Ishikawa (cell line): ENCODE data around the gene EHD1.

Source experiments
- CEBPB ChIP-seq: IDR thresholded peaks from 2 replicates; pipeline ENCODE4 v1.6.1; 2012
- CREB1 ChIP-seq: IDR thresholded peaks from 2 replicates; pipeline ENCODE4 v1.6.1; 2012; ENCODE audit warnings: low read depth
- EGR1 ChIP-seq: IDR thresholded peaks from 2 replicates; pipeline ENCODE4 v1.6.1; 2012
- EP300 ChIP-seq: IDR thresholded peaks from 2 replicates; pipeline ENCODE4 v1.6.1; 2012; ENCODE audit warnings: borderline replicate concordance
- FOXM1 ChIP-seq: IDR thresholded peaks from 2 replicates; pipeline ENCODE4 v1.6.1; 2012; ENCODE audit warnings: low read depth, borderline replicate concordance
- NFIC ChIP-seq: IDR thresholded peaks from 2 replicates; pipeline ENCODE4 v1.6.1; 2012
- RAD21 ChIP-seq: IDR thresholded peaks from 2 replicates; pipeline ENCODE4 v1.6.1; 2012; ENCODE audit warnings: low read depth
- TAF1 ChIP-seq: IDR thresholded peaks from 2 replicates; pipeline ENCODE4 v1.6.1; 2012; ENCODE audit warnings: low read depth, mild to moderate bottlenecking
- TCF12 ChIP-seq: IDR thresholded peaks from 2 replicates; pipeline ENCODE4 v1.6.1; 2012; ENCODE audit warnings: low read depth
- TEAD4 ChIP-seq: IDR thresholded peaks from 2 replicates; pipeline ENCODE4 v1.6.1; 2012
- YY1 ChIP-seq: IDR thresholded peaks from 2 replicates; pipeline ENCODE4 v1.6.1; 2012; ENCODE audit warnings: low read depth
- ZBTB7A ChIP-seq: IDR thresholded peaks from 2 replicates; pipeline ENCODE4 v1.6.1; 2012; ENCODE audit warnings: low read depth
- TF ChIP-seq, protein P1 (sequence below): IDR thresholded peaks from 2 replicates; pipeline ENCODE4 v1.6.1; 2012
- TF ChIP-seq, protein P2 (sequence below): IDR thresholded peaks from 2 replicates; pipeline ENCODE4 v1.6.1; 2012; ENCODE audit warnings: low read depth, mild to moderate bottlenecking
- TF ChIP-seq, protein P3 (sequence below): IDR thresholded peaks from 2 replicates; pipeline ENCODE4 v1.6.1; 2012

The EHD1 gene

DNA sequence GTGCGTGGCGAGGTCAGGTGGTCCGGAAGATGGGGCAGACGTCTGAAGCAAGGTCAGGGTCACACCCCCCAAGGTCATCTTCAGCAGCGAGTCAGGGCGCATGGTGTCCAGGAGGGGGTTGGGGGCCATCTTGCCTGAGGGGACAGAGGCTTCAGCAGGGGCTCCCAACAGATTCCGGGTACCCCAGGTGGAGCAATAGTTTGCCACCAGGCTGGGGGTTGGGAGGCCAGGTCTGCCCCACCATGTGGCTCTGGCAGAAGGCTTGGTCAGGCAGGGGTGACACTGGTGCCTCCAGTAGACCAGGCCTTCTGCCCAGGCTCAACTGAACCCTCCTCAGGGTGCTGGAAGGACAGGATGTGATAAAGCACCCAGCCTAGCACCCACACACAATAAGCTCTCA is 32.7 kb upstream of the EHD1 start:
- TF ChIP-seq, protein P1, sequence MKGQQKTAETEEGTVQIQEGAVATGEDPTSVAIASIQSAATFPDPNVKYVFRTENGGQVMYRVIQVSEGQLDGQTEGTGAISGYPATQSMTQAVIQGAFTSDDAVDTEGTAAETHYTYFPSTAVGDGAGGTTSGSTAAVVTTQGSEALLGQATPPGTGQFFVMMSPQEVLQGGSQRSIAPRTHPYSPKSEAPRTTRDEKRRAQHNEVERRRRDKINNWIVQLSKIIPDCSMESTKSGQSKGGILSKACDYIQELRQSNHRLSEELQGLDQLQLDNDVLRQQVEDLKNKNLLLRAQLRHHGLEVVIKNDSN, result no peak

DNA sequence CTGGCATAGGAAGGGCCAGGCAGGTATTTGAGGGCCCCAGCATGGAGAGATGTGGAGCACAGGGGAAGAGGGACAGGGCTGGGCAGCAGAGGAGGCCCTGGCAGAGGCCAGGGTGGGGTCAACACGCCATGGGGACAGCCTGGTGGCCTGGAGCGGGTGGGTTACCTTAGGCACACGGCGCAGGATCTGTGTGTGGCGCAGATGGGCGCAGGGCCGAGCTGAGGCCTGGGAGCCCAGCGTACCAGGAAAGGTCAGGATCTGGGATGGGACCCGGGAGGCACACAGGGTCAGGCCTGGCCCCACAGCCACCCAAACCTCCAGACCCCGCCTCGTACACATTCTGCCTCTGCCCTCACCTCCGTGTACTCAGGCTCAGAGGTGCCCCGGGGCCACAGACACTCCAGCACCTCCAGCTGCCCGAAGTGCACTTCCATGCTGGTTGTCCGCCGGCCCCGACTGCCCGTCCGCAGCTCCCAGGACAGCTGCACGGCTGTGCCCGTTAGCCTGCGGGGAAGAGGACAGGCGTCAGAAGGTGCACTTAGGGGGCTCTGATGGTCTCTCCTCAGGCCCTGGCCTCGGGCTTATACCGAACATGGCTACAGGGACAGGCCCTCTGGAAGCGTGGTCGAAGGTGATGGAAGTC is 32.2 kb upstream of the EHD1 start:
- TF ChIP-seq TCF12, result no peak
- TF ChIP-seq, protein P2, sequence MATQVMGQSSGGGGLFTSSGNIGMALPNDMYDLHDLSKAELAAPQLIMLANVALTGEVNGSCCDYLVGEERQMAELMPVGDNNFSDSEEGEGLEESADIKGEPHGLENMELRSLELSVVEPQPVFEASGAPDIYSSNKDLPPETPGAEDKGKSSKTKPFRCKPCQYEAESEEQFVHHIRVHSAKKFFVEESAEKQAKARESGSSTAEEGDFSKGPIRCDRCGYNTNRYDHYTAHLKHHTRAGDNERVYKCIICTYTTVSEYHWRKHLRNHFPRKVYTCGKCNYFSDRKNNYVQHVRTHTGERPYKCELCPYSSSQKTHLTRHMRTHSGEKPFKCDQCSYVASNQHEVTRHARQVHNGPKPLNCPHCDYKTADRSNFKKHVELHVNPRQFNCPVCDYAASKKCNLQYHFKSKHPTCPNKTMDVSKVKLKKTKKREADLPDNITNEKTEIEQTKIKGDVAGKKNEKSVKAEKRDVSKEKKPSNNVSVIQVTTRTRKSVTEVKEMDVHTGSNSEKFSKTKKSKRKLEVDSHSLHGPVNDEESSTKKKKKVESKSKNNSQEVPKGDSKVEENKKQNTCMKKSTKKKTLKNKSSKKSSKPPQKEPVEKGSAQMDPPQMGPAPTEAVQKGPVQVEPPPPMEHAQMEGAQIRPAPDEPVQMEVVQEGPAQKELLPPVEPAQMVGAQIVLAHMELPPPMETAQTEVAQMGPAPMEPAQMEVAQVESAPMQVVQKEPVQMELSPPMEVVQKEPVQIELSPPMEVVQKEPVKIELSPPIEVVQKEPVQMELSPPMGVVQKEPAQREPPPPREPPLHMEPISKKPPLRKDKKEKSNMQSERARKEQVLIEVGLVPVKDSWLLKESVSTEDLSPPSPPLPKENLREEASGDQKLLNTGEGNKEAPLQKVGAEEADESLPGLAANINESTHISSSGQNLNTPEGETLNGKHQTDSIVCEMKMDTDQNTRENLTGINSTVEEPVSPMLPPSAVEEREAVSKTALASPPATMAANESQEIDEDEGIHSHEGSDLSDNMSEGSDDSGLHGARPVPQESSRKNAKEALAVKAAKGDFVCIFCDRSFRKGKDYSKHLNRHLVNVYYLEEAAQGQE, result no peak
- TF ChIP-seq ZBTB7A, result no peak
- no peak for TF ChIP-seq NFIC
- TF ChIP-seq TAF1, result no peak
- TF ChIP-seq, protein P1, result no peak
- no peak for TF ChIP-seq CREB1
- TF ChIP-seq, protein P3, sequence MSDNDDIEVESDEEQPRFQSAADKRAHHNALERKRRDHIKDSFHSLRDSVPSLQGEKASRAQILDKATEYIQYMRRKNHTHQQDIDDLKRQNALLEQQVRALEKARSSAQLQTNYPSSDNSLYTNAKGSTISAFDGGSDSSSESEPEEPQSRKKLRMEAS, result no peak
- no peak for TF ChIP-seq EGR1
- TF ChIP-seq RAD21, result no peak
- TF ChIP-seq CEBPB, result no peak
- no peak for TF ChIP-seq FOXM1
- no peak for TF ChIP-seq EP300
- no peak for TF ChIP-seq TEAD4
- no peak for TF ChIP-seq YY1

DNA sequence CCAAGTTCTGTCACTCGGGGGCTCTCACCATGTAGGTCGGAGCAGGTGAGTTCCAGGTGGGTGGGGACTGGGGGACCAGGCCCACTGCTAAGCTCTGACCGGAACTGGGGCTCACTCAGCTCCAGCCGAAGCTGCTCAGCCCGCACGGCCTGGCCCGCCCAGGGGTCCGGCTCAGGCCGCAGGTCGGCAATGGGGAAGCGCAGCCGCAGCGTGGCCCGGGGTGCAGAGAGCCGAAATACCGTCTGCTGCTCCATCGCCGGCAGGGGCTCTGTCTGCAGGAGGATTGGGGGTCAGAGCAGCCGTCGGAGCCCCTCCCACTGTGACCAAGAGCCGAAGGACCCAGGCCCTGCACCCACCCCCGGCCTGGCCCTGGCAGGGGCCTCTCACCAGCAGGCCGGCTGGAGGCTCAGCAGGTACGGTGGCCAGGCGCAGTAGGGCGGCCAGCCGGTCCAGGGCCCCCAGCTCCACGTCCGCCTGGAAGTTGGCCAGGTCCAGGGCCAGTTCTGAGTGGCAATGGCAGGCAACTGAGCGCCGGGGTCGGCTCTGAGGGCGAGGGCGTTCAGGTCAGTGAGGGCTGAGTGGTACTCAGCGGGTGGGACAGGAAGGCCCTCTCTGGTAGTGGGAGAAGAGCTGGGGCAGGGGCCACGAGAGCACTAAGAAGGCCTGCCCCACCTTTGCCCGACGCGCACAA is 31.4 kb upstream of the EHD1 start:
- TF ChIP-seq CEBPB (no peak), TAF1 (no peak), NFIC (no peak), FOXM1 (no peak), CREB1 (no peak), EGR1 (no peak), YY1 (no peak), TCF12 (no peak), TEAD4 (no peak), EP300 (no peak), ZBTB7A (no peak), RAD21 (no peak)
- TF ChIP-seq, protein P2, result no peak
- TF ChIP-seq, protein P1, result no peak
- TF ChIP-seq, protein P3, result no peak

DNA sequence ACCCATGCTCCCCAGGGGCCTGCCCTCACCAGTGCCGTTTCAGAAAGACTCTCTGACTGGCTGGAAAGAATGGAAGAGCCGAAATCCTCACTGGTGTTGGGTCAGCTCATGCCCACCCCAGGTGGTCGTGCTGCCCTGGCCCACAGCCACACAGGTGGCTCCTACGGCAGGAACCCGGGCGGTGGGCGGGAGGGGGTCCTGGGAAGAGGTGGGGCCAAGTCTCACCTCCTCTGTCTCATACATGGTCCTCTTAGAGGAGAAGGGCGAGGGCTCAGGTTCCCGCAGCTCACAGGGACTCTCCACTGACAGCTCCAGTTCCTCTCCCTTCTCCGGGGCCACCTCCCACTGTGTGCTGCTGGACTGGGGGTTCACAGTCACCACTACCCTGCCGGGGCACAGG is 30.3 kb upstream of the EHD1 start:
- TF ChIP-seq TCF12 (no peak), CREB1 (no peak), EGR1 (no peak)
- TF ChIP-seq, protein P1, result no peak

DNA sequence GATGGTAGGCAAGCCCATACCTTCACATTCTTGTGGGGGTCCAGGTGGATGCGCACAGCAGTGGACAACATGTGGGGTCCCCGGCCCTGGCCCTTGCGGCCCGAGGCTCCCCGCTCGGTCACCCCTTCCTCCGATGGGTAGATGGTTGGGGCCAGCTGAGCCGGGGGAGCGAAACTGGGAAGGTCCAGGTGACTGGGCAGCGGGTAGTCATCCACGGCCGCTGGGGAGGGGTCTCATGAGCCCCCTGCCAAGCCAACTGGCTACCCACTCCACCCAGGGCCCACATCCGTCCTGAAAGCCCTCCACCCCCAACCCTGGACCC is 27.9 kb upstream of the EHD1 start:
- TF ChIP-seq, protein P3, result no peak
- TF ChIP-seq ZBTB7A, result no peak
- no peak for TF ChIP-seq FOXM1
- TF ChIP-seq TCF12, result no peak
- TF ChIP-seq EP300, result no peak
- no peak for TF ChIP-seq NFIC
- TF ChIP-seq, protein P1, result no peak
- no peak for TF ChIP-seq TEAD4
- TF ChIP-seq, protein P2, result no peak
- no peak for TF ChIP-seq EGR1
- no peak for TF ChIP-seq RAD21
- no peak for TF ChIP-seq TAF1
- TF ChIP-seq CEBPB, result no peak
- no peak for TF ChIP-seq YY1
- no peak for TF ChIP-seq CREB1
